Hematopoietic multipotent progenitor cell treated with erythropoietin and hydrocortisone succinate and interleukin-3 and kit ligand, for 4 days (in vitro differentiated cells): Measurements from ENCODE around the gene DNAAF9.

Source experiments
- DNase-seq: peaks from one replicate; pipeline ENCODE4 v3.0.0-alpha.2; 2015

DNAAF9 gene

DNA sequence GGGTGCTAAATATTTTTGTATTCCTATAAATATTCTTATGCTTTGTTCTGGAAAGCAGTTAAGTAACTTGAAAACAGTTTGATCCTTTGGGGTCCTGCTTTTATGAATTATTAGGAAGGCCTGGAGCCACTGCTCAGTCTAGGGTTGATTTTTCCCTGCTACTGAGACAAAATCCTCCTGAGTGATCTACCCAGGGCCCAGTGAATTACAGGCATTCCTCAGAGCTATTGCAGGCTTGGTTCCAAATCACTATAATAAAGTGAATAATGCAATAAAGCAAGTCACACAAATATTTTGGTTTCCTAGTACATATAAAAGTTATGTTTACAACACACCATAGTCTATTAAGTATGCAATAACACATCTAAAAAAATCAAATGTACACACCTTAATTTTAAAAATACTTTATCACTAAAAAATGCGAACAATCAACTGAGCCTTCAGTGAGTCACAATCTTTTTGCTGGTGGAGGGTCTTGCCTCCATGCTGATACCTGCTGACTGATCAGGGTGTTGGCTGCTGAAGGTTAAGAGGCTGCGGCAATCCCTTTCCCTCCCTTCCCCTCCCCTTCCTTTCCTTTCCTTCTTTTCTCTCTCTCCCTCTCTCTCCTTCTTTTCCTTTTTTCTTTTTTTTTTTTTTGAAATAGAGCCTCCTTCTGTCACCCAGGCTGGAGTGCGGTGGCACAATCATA is 43.0 kb downstream of the DNAAF9 start:
- DNase-seq: no peak

DNA sequence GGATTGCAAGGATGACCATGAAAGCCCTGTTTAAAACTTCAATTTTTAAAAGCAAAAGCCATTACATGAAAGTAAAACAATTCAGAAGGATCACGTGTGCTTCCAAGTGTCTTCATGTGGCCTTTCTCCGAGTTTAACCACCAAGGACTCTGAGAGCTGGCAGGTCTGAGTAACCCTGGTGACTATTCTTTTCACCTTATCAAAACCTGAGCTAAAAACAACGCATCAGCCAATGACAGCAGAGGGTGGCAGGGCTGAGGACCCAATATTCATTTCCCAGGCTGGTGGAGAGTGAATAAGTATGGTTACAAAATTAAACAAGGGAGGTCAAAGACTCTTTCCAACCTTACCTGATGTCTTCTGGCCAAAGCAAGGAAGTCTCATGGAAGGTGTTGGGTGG is 46.7 kb downstream of the DNAAF9 start:
- DNase-seq: no peak

DNA sequence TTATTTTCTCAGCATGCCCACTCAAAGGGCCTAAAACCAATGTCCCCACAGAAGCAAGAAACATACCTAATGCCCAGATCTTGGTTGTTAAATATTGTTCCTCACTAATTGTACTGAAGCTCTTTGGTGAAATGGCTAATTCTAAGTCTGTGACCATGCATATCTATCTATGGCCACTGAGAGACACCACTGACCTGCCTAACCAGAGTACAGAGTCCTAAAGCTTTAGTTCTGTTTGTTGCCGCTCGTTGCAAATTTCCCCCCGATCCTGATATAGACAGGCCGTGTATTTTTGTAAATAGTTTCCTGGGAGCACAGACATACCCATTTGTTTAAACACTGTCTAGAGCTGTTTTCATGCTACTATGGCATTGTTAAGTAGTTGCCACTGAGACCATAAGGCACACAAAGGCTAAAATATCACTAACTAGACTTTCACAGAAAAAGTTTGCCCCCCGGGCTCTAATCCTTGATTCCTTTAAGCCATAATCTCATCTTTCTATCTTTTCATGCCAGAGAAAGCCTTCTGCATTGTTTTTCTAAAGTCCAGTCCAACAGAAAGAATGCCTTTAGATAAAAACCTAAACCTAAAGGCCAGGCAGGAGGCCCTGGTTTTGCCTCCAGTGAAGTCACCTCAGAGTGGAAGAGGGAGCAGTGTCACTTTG is 48.7 kb downstream of the DNAAF9 start:
- DNase-seq: peak; percentile 12
